Vagina (tissue), 2 donors: ENCODE results near the gene GATA3.

Experiments
- CTCF ChIP-seq, 3 experiments: fragments of 450-650 bp in 2 of 3; fragments of 200-600 bp in 1 of 3; sonication (generic) in 1 of 3; IDR thresholded peaks; one replicate each; pipeline ENCODE4 v1.5.1; 2017 to 2019; ENCODE audit warnings: antibody characterized with exemption in 3 of 3, mild to moderate bottlenecking in 2 of 3, moderate library complexity in 2 of 3
- POLR2A ChIP-seq, 2 donors: fragments of 450-650 bp; IDR thresholded peaks; one replicate each; pipeline ENCODE4 v1.6.1; 2017; ENCODE audit warnings: antibody characterized with exemption in 2 of 2, mild to moderate bottlenecking in 2 of 2, moderate library complexity in 2 of 2
- POLR2AphosphoS5 ChIP-seq, 2 donors: sonication (generic); formaldehyde crosslinking; IDR thresholded peaks; one replicate each; pipeline ENCODE4 v1.9.0; 2017; ENCODE audit warnings: antibody characterized with exemption in 2 of 2, mild to moderate bottlenecking in 2 of 2, low read depth in 1 of 2; ENCODE audit not compliant: insufficient read depth in 1 of 2

- TF ChIP-seq CTCF (IDR thresholded peaks at IDR 0.05) (no peak), POLR2A (IDR thresholded peaks at IDR 0.05) (no peak), POLR2AphosphoS5 (IDR thresholded peaks at IDR 0.05; ENCODE audit: insufficient read depth in 1 of 2, low read depth in 1 of 2) (no peak)
Measured at GRCh38 chr10:8054244-8054493, 319 bp upstream of the GATA3 start.
